Prostate gland (tissue), 2 donors: ENCODE data around the gene PRRC2A. TPM values are rescaled to one million over a fixed set of nuclear protein-coding genes. Genes with fewer than 3 reads are reported as not detected.

Experiments used
- DNase-seq: peaks from one replicate; pipeline ENCODE4 v3.0.0-alpha.2; 2019; ENCODE audit warnings: low spot score
- H3K27ac ChIP-seq, 2 donors: fragments of 200-600 bp; sonication (generic); 2 replicates each; pipeline ENCODE4 v1.5.1; 2017 to 2019
- H3K27me3 ChIP-seq: fragments of 200-600 bp; sonication (generic); replicated peaks from 2 replicates; pipeline ENCODE4 v1.5.1; 2019; ENCODE audit not compliant: insufficient read depth
- H3K36me3 ChIP-seq, 2 donors: fragments of 200-600 bp; sonication (generic); 1 replicate in 1 of 2; 2 replicates in 1 of 2; pipeline versions ENCODE4 v1.5.1 to v1.8.1; 2017 to 2019
- H3K4me1 ChIP-seq: fragments of 200-600 bp; sonication (generic); replicated peaks from 2 replicates; pipeline ENCODE4 v1.5.1; 2019
- H3K4me3 ChIP-seq, 2 donors: fragments of 200-600 bp; sonication (generic); 2 replicates each; pipeline ENCODE4 v1.5.1; 2017 to 2019
- H3K9me3 ChIP-seq: fragments of 200-600 bp; sonication (generic); 2 replicates; pipeline ENCODE4 v1.5.1; 2017
- CTCF ChIP-seq, 4 experiments: fragments of 200-600 bp in 2 of 4; fragments of 450-650 bp in 2 of 4; sonication (generic) in 2 of 4; IDR thresholded peaks; 1 replicate in 3 of 4; 2 replicates in 1 of 4; pipeline ENCODE4 v1.5.1; 2016 to 2019; ENCODE audit warnings: antibody characterized with exemption in 4 of 4, mild to moderate bottlenecking in 2 of 4, moderate library complexity in 2 of 4
- POLR2A ChIP-seq: fragments of 450-650 bp; IDR thresholded peaks from one replicate; pipeline ENCODE4 v1.6.1; 2016; ENCODE audit warnings: antibody characterized with exemption, mild to moderate bottlenecking
- POLR2AphosphoS5 ChIP-seq: sonication (generic); formaldehyde crosslinking; IDR thresholded peaks from one replicate; pipeline ENCODE4 v1.6.1; 2017; ENCODE audit warnings: antibody characterized with exemption
- WGBS: methylation state at CpG from one replicate; pipeline ENCODE4 v1.1.5; 2018; 5-methylcytosine and 5-hydroxymethylcytosine counted together
- intact Hi-C: fragments of 100-400 bp; cut with DNase I; formaldehyde crosslinking; loops from one replicate; pipeline ENCODE4 v1.14.2; 2022
- total RNA-seq, 2 donors: library from RNA; depleted of rRNA; stranded (reverse); fragments of >200 nt; gene quantifications; one replicate each; pipeline ENCODE4 v1.1.0, GENCODE V29; 2016

The PRRC2A gene
- total RNA-seq, 2 donors from 2014 or later: 129 to 247 TPM

- no peak overlapping the region for H3K27ac ChIP-seq
- TF ChIP-seq POLR2A (no peak), POLR2AphosphoS5 (no peak), CTCF (IDR thresholded peaks at IDR 0.05) (no peak)
- 88% methylated on average over 1 of the region's 1 CpG for WGBS
- no peaks in the 10 kb centered on the region for H3K36me3 ChIP-seq
- no peaks in the 10 kb centered on the region for H3K27me3 ChIP-seq
- no peaks in the 10 kb centered on the region for H3K9me3 ChIP-seq
- DNase-seq: no peak
- H3K4me3 ChIP-seq: no peak overlapping the region
- intact Hi-C loops: no loop called here
- H3K4me1 ChIP-seq: no peaks in the 10 kb centered on the region
These were observed 13.2 kb upstream of the PRRC2A start for GRCh38 chr6:31607317-31607716.

GRCh38 chr6:31609519-31610406 is 10.8 kb upstream of the PRRC2A start:
- no peaks in the 10 kb centered on the region for H3K4me1 ChIP-seq
- intact Hi-C loops: no loop called here
- no peaks in the 10 kb centered on the region for H3K9me3 ChIP-seq
- WGBS: 50% methylated on average over 8 of the region's 8 CpGs
- DNase-seq: no peak
- H3K36me3 ChIP-seq: no peaks in the 10 kb centered on the region
- no peak overlapping the region for H3K27ac ChIP-seq
- H3K4me3 ChIP-seq: no peak overlapping the region
- H3K27me3 ChIP-seq: no peaks in the 10 kb centered on the region
- TF ChIP-seq POLR2A: no peak
- no peak for TF ChIP-seq CTCF (IDR thresholded peaks at IDR 0.05)
- TF ChIP-seq POLR2AphosphoS5: no peak

GRCh38 chr6:31610968-31611367 is 9.5 kb upstream of the PRRC2A start:
- Histone ChIP-seq H3K9me3 (no peaks in the 10 kb centered on the region), H3K27me3 (no peaks in the 10 kb centered on the region), H3K4me1 (no peaks in the 10 kb centered on the region), H3K4me3 (no peak overlapping the region), H3K27ac (no peak overlapping the region), H3K36me3 (no peaks in the 10 kb centered on the region)
- WGBS: 79% methylated on average over 4 of the region's 4 CpGs
- no peak for TF ChIP-seq POLR2AphosphoS5
- TF ChIP-seq POLR2A: no peak
- no peak for TF ChIP-seq CTCF (IDR thresholded peaks at IDR 0.05)
- intact Hi-C loops: no loop called here
- DNase-seq: no peak

- Histone ChIP-seq H3K27me3 (no peaks in the 10 kb centered on the region), H3K4me1 (no peaks in the 10 kb centered on the region), H3K36me3 (no peaks in the 10 kb centered on the region), H3K27ac (no peak overlapping the region), H3K4me3 (no peak overlapping the region), H3K9me3 (no peaks in the 10 kb centered on the region)
- intact Hi-C loops: no loop called here
- no peak for DNase-seq
- TF ChIP-seq POLR2A (no peak), POLR2AphosphoS5 (no peak), CTCF (IDR thresholded peaks at IDR 0.05) (no peak)
- WGBS: 56% methylated on average over 8 of the region's 8 CpGs
These were observed 6.4 kb upstream of the PRRC2A start for GRCh38 chr6:31614075-31614619.
